C1 segment of cervical spinal cord (tissue), 14 donors: ENCODE results near the gene NEK6.
A peak's percentile ranks its signal among the peaks of the same experiment; 100 is the strongest.

Experiments used
- DNase-seq, 14 donors: peaks; one replicate each; lab custom pipeline; 2025; lab: John Stamatoyannopoulos, UW

Gene NEK6

GRCh38 chr9:124320062-124320973 lies 62.6 kb downstream of the NEK6 start:
- peak in 7 of 14 donors; percentile 5 to 51 (median 20) for DNase-seq

- no peak for DNase-seq
Measured at GRCh38 chr9:124321416-124321815, 63.7 kb downstream of the NEK6 start.

GRCh38 chr9:124321935-124322334 lies 64.2 kb downstream of the NEK6 start:
- no peak for DNase-seq

GRCh38 chr9:124322618-124323432 lies 65.1 kb downstream of the NEK6 start:
- DNase-seq = no peak

- DNase-seq = no peak
Measured at GRCh38 chr9:124323904-124324303, 66.2 kb downstream of the NEK6 start.

GRCh38 chr9:124325816-124326215 lies 68.1 kb downstream of the NEK6 start:
- DNase-seq = no peak

GRCh38 chr9:124326378-124326777 lies 68.6 kb downstream of the NEK6 start:
- no peak for DNase-seq

- no peak for DNase-seq
Measured at GRCh38 chr9:124327491-124327890, 69.7 kb downstream of the NEK6 start.

GRCh38 chr9:124328285-124328684 lies 70.5 kb downstream of the NEK6 start:
- DNase-seq = no peak

- peak in 8 of 14 donors; percentile 14 to 59 (median 42) for DNase-seq
Measured at GRCh38 chr9:124329206-124329792, 71.5 kb downstream of the NEK6 start.

- no peak for DNase-seq
Measured at GRCh38 chr9:124330011-124330697, 72.4 kb downstream of the NEK6 start.

GRCh38 chr9:124331580-124331979 lies 73.8 kb downstream of the NEK6 start:
- no peak for DNase-seq

GRCh38 chr9:124332361-124333202 lies 74.8 kb downstream of the NEK6 start:
- no peak for DNase-seq

- no peak for DNase-seq
Measured at GRCh38 chr9:124333203-124333579, 75.4 kb downstream of the NEK6 start.

GRCh38 chr9:124334568-124335319 lies 77.0 kb downstream of the NEK6 start:
- DNase-seq = no peak

GRCh38 chr9:124335320-124335707 lies 77.6 kb downstream of the NEK6 start:
- no peak for DNase-seq

- DNase-seq = no peak
Measured at GRCh38 chr9:124337562-124337961, 79.8 kb downstream of the NEK6 start.

- DNase-seq = no peak
Measured at GRCh38 chr9:124339603-124340146, 81.9 kb downstream of the NEK6 start.

GRCh38 chr9:124340219-124341069 lies 82.7 kb downstream of the NEK6 start:
- DNase-seq = no peak
